Measurements from ENCODE around the gene ZNF862.
A peak's percentile ranks its signal among the peaks of the same experiment; 100 is the strongest.

Gene ZNF862

DNA sequence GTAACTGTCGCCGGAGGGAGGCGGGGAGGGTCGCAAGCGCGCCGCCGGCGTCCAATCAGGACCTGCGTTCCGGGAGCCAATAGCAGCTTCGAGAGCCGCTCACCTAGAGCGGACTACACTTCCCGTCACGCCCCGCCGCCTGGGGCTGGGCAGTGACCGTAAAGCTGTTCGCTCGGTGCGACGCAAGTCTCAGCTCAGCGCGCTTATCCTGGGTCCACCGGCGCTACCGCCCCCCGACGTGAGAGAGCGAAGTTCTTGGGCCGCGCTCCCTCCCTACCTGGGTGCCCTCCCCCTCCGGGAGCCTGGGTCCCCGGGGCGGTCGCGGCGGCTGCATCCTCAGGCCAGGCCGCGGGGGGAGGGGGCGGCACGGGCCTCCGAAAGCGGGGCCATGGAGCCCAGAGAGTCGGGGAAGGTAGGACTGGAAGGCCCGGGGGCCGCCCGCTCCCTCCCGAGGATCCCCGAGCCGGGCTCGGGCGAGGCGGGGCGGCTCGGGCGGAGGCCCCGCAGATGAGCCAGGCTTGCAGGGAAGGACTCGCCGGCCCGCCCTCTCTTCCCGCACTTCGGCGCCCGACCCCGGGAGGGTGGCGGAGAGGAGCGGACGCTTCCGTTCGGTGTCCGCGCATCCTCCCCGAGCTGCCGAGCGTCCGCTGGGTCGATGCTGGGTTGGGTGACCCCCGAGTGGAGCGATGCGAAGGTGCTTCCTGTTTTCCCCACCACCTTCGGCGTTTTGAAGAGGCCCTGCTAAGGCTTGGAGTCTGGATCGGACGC lies at the start of gene ZNF862:
Gene ZNF862 (plus strand): TSS at position 152 of the 768 bp plus-strand sequence. CDS start 237 bp downstream, at position 389.
- peak; percentile 99 for DNase-seq

DNA sequence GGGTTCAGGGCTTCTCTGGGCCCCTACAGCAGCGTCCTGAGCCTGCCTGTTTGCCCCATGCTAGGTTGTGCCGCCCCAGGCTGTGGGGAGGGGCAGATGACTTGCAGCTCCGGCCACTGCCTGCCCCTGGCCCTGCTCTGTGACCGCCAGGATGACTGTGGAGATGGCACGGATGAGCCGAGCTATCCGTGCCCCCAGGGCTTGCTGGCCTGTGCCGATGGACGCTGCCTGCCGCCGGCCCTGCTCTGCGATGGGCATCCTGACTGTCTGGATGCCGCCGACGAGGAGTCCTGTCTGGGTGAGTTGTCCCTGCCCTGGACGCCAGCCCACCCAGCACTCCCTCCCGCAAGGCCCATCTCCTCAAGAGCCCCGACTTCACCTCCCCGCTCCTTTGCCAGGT lies 49.1 kb upstream of the ZNF862 start:
- DNase-seq, result no peak

- DNase-seq, result peak; percentile 8
Observed at GRCh38 chr7:149790146-149790548, 48.0 kb upstream of the ZNF862 start.

GRCh38 chr7:149790754-149791360 lies 47.3 kb upstream of the ZNF862 start:
- DNase-seq, result no peak

DNA sequence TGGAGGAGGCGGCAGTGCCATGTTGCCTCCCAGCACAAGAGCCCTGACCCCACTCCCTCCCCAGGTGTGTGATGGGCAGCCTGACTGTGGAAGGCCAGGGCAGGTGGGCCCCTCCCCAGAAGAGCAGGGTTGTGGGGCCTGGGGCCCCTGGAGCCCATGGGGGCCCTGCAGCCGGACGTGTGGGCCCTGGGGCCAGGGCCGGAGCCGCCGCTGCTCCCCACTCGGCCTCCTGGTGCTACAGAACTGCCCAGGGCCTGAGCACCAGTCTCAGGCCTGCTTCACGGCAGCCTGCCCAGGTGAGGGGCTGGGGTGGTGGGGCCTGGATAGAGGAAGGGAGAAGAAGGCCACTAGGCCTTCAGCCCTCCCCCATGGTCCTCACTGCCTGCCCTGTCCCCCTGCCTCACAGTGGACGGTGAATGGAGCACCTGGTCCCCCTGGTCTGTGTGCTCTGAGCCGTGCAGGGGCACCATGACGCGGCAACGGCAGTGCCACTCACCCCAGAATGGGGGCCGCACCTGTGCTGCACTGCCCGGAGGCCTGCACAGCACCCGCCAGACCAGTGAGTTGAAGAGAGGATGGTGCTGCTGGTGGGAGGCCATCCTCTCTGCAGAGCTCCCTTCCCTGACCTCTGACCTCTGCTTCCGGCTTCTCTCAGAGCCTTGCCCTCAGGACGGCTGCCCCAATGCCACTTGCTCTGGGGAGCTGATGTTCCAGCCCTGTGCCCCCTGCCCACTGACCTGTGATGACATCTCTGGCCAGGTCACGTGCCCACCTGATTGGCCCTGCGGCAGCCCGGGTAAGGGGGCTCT lies 46.6 kb upstream of the ZNF862 start:
- no peak for DNase-seq

DNA sequence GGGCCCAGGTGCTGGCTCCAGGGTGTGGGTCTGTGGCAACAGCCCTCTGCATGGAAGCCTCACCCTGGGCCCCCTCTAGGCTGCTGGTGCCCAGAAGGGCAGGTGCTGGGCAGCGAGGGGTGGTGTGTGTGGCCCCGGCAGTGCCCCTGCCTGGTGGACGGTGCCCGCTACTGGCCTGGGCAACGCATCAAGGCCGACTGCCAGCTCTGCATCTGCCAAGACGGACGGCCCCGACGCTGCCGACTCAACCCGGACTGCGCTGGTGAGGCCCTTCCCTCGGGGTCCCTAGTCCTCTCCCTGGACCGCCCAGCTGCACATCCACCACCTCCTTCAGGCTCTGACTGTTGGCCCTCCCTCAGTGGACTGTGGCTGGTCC lies 46.0 kb upstream of the ZNF862 start:
- no peak for DNase-seq

GRCh38 chr7:149793261-149793660 lies 44.9 kb upstream of the ZNF862 start:
- DNase-seq, result no peak

- DNase-seq, result no peak
Observed at GRCh38 chr7:149794661-149795060, 43.5 kb upstream of the ZNF862 start.

DNA sequence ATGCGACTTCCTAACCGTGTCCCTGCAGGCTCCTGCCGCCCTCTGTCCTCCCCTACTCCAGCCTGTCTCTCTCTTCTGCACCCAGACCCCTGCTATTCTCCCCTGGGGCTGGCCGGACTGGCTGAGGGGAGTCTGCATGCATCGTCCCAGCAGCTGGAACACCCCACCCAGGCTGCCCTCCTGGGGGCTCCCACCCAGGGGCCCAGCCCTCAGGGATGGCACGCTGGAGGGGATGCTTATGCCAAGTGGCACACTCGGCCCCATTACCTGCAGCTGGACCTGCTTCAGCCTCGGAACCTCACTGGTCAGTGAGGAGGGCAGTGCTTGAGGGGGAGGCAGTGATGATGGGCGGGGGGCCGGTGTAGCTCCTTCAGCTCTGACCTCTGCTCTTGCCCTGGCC lies 43.0 kb upstream of the ZNF862 start:
- no peak for DNase-seq

DNA sequence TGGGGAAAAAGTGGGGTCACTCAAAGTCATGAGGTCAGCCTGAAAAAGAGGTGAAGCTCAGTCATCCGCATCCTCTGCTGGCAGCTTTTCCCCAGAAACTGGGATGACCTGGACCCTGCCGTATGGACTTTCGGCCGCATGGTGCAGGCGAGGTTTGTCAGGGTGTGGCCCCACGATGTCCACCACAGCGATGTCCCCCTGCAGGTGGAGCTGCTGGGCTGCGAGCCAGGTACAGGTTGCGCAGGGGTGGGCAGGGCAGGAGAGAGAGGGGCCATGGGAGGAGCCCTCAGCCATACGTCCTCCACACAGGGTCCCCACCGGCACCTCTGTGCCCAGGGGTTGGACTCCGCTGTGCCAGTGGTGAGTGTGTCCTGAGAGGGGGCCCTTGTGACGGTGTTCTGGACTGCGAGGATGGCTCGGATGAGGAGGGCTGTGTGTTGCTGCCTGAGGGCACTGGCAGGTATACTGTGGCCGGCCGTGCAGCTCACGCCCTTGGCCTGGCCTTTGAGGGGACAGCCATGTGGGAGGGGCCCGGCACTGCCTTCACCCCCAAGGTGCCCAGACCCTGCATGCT lies 41.8 kb upstream of the ZNF862 start:
- no peak for DNase-seq

DNA sequence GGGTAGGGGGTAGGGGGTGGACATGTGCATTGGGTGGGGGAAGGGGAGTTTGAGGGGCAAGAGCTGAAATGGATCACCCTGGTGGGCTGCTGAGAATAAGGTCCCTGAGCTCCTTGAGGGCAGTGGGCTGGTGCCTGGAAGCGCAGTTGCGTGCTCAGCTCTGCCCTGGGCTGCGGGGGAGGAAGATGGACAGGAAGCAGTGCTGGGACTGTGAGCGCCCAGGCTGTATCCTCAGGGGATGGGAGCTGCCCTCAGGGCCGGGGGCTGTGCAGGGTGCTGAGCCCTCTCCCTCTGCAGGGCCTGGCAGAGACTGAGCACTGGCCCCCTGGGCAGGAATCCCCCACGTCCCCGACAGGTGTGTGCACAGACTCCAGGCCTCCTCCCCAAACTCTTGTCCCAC lies 40.4 kb upstream of the ZNF862 start:
- DNase-seq, result no peak

DNA sequence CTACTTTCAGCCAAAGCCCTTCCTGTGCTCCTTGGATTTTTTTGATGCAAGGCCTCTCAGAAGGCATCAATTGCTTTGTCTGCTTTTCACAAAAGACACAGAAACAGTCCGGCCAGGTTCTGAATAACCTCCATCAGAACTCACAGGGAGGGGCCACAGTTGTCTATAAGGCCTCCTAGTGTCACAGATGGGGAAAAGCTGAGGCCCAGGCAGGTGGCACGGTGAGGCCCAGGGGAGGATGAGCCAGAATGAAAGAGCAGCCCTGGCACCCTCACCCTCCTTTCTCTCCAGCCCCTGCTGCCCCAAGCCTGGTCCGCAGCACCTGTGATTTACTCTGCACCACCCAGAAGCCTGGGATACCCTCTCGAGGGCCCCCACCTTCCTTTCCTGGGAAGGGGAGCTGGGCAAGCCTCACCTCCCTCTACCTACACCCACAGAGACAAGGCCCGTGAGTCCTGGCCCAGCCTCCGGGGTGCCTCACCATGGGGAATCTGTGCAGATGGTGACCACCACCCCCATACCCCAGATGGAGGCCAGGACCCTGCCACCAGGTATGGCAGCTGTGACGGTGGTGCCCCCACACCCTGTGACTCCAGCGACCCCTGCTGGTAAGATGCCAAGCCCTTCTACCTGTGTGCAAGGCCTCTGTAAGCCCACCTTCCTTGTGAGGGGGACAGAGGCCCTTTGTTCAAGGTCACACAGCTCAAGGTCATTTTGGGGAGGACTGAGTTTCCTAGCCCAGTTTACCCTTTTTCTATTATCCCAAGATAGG lies 38.6 kb upstream of the ZNF862 start:
- DNase-seq, result no peak

GRCh38 chr7:149800169-149800555 lies 38.0 kb upstream of the ZNF862 start:
- DNase-seq, result no peak

DNA sequence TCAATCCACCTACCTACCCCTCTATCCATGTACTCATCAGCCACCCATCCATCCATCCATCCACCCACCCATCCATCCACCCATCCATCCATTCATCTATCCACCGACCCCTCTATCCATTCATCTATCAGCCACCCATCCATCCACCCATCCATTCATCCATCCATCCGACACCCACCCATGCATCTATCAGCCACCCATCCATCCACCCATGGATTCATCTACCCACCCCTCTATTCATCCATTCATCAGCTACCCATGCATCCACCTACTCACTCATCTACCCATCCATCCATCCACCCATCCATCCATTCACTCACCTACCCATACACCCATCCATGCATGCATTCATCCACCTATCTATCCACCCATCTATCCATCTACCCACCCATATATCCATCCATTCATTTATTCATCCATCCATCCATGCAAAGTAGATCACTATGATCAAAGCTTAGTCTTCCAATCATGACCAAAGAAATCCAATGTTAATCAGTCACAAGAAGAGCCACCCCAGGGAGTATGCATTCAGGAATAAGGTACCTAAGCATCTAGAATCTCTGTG lies 37.1 kb upstream of the ZNF862 start:
- DNase-seq, result no peak

DNA sequence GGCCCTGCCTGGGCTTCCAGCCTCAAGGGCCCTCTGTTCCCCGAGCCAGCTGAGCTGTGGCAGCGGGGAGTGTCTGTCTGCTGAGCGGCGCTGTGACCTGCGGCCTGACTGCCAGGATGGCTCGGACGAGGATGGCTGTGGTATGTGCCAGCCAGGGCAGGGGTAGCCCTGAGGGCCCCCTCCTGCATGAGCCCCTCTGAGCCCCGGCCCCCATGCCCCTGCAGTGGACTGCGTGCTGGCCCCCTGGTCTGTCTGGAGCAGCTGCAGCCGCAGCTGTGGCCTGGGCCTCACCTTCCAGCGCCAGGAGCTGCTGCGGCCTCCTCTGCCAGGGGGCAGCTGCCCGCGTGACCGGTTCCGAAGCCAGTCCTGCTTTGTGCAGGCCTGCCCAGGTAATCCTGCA lies 36.4 kb upstream of the ZNF862 start:
- DNase-seq, result no peak

- no peak for DNase-seq
Observed at GRCh38 chr7:149802966-149803365, 35.2 kb upstream of the ZNF862 start.

GRCh38 chr7:149803551-149804074 lies 34.6 kb upstream of the ZNF862 start:
- DNase-seq, result no peak

GRCh38 chr7:149804106-149804505 lies 34.1 kb upstream of the ZNF862 start:
- DNase-seq, result no peak

- no peak for DNase-seq
Observed at GRCh38 chr7:149806726-149807125, 31.4 kb upstream of the ZNF862 start.

GRCh38 chr7:149808311-149808710 lies 29.9 kb upstream of the ZNF862 start:
- no peak for DNase-seq

- DNase-seq, result peak; percentile 15
Observed at GRCh38 chr7:149809215-149809614, 29.0 kb upstream of the ZNF862 start.

DNA sequence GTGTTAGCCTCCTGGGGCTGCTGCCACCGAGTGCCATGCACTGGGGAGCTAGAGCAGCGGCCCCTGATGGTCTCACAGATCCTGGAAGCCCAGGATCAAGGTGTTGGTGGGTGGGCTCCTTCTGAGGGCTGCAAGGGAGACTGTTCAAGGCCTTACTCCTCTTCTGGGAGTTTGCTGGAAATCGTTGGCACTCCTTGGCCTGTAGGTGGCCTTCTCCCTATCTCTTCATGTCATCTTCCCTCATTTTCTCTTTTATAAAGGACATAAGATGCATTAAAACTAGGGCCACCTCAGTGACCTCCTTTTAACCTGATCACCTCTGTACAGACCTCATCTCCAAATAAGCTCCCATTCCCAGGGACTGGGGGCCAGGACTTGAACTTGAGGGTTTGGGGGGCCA lies 27.0 kb upstream of the ZNF862 start:
- no peak for DNase-seq
